Activated CD8-positive, alpha-beta memory T cell treated with anti-CD3 and anti-CD28 coated beads for 24 hours (primary cell): ENCODE measurements around the gene PEDS1.
"Not testable (repeated sequence)": the region's sequence is repeated elsewhere in the genome, so short reads cannot be mapped to it uniquely, and the experiment has no call there.

Experiments
- DNase-seq: peaks from one replicate; pipeline ENCODE4 v3.0.0-alpha.2; 2020

PEDS1 gene

GRCh38 chr20:50110141-50111047, 43.1 kb downstream of the PEDS1 start:
- no peak for DNase-seq

- DNase-seq, result no peak
Observed at GRCh38 chr20:50108556-50109235, 44.8 kb downstream of the PEDS1 start.

- DNase-seq, result no peak
Observed at GRCh38 chr20:50107796-50108331, 45.7 kb downstream of the PEDS1 start.

- DNase-seq, result no peak
Observed at GRCh38 chr20:50107086-50107660, 46.4 kb downstream of the PEDS1 start.

- DNase-seq, result not testable (repeated sequence)
Observed at GRCh38 chr20:50106669-50107068, 46.9 kb downstream of the PEDS1 start.
